HG03196 (cell line): ENCODE measurements around the gene SUN1.

Experiments
- ATAC-seq: cut with Tn5 transposase; IDR thresholded peaks from one replicate; pipeline ENCODE4 v1.9.1; 2021; ENCODE audit not compliant: unreplicated experiment

Gene SUN1

DNA sequence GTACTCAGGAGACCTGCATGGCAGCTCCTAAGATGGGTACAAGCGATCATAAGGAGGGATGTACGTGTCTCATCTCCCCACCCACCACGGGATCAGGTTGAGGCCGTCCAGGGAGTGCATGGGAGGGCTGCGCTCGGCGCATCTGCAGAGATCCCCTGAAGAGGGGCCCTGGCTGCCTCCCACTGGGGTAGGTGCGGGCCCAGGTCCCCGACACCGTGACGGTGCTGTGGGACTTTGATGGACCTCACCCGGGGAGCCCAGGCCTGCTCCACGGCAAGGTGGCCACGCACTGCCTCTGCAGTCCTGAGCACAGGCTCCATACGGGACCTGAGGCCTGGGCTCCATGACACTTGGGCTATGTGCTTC lies 56.7 kb downstream of the SUN1 start:
- no peak for ATAC-seq

- ATAC-seq = no peak
These were observed 57.1 kb downstream of the SUN1 start for GRCh38 chr7:889391-889790.

- ATAC-seq = no peak
These were observed 58.6 kb downstream of the SUN1 start for GRCh38 chr7:890868-891267.

- no peak for ATAC-seq
These were observed 59.0 kb downstream of the SUN1 start for GRCh38 chr7:891291-891690.

- no peak for ATAC-seq
These were observed 59.5 kb downstream of the SUN1 start for GRCh38 chr7:891805-892204.

DNA sequence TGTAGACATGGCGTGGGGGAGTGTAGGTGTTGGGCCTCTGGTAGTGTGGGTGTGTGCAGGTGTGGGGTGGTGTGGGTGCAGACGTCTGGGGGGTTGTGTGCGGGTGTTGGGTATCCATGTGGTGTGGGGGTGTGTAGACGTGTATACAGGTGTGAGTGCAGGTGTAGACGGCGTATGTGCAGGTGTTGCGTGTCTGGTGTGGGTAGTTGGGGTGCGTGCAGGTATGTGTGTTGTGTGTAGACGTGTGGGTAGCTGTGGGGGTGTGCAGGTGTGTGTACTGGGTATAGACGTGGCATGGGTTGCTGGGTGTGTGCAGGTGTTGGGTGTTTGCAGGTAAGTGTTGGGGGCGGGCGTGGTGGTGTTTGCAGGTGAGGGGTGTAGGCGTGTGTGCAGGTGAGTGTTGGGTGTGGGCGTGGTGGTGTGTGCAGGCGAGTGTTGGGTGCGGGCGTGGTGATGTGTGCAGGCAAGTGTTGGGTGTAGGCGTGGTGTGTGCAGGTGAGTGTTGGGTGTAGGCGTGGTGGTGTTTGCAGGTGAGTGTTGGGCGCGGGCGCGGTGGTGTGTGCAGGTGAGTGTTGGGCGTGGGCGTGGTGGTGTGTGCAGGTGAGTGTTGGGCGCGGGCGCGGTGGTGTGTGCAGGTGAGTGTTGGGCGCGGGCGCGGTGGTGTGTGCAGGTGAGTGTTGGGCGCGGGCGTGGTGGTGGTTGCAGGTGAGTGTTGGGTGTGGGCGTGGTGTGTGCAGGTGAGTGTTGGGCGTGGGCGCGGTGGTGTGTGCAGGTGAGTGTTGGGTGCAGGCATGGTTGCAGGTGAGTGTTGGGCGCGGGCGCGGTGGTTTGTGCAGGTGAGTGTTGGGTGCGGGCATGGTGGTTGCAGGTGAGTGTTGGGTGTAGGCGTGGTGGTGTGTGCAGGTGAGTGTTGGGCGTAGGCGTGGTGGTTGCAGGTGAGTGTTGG lies 60.6 kb downstream of the SUN1 start:
- ATAC-seq = no peak

GRCh38 chr7:893686-894085 lies 61.4 kb downstream of the SUN1 start:
- no peak for ATAC-seq

DNA sequence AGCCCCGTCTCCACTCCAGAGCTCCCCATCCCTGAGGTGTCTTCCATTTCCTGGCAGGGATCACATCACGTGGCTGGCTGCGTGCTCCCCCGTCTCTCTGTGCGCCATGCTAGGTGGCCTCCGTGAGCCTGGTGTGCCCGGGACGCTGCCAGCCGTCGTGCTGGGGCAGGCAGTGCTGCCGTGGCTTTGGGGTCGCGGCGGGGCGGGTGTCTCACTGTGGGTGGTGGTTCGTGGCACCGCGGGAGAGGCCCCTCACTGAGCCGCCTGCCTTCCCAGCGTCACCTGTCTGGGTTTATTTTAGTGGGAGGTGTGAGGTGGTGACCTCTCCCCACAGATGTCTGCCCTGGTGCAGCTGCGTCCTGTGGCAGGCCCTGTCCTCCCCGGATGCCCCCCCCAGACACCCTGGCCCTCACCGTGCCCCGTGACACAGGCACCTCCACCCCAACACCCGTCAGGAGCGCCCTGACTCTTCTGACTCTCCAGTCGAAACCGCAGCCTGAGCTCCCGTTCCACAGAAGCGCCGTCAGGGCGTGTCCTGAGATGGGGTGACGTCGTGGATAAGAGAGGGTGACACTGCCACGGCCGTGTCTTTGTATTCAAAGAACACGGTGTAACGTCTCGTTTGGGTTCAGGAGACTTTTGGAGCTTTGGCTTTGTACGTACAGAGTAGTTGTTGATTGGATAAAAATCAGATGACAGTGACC lies 62.0 kb downstream of the SUN1 start:
- no peak for ATAC-seq

- no peak for ATAC-seq
These were observed 62.7 kb downstream of the SUN1 start for GRCh38 chr7:894927-895450.

GRCh38 chr7:895451-896052 lies 63.3 kb downstream of the SUN1 start:
- no peak for ATAC-seq

DNA sequence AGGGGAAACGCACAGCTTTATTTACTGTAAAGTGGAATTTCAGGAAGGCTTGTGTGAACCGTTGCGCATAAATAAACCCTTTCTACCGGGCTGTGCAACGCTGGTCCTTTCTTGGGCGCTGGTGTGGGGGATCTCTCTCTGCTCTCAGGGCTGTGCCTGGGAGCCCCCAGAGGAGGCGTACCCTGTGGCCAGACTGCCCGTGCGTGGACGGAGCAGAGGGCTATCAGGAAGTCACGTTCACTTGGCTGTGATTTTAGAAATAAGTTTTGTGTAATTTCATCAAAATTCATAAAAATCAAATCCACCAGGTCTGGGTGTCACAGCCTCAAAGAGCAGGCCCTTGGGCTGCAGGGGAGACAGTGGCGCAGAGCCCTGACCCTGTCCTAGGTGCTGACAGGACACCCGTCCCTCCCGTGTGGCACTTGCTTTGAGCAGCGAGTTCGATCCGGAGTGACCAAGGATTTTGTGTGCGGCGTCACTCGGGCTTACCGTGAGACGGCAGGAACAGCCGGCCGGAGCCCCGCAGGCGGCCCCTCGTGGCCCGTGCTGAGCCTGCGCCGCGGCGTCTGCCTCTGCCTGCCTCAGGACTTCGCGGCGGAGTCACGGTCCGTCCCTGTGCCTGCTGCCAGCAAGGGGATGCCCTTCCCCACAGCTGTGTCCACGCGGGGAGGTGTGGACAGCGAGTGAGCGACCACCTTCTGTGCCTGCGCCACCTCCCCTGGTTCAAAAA lies 64.2 kb downstream of the SUN1 start:
- no peak for ATAC-seq

GRCh38 chr7:897086-897485 lies 64.8 kb downstream of the SUN1 start:
- ATAC-seq = no peak

DNA sequence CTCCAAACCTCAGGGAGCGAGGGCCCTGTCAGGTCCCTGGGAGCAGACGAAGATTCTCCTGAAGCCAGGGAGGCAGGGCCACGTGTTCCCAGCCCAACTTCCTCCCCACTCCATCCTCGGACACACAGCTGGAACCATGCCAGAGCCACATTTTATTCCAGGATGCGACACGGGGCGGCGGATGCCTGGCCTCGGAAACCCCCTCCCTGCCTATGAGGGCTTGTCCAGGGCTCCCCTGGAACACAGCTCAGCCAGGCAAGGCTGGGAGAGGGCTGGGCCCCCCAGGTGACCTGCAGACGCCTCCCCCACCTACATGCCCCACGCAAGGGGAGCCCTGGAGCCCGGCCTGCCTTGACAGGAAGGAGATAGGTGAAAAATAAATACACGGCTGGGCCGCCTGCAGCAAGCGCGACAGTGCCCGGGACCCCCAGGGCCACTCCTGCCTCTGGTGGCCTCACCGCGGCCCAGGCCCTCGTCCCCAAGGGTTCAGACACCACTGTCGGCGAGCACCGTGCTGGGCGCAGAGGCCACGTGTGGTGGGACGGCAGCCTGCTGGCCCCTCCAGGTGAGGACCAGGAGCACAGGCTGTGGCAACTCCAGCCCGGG lies 65.6 kb downstream of the SUN1 start:
- ATAC-seq = no peak

DNA sequence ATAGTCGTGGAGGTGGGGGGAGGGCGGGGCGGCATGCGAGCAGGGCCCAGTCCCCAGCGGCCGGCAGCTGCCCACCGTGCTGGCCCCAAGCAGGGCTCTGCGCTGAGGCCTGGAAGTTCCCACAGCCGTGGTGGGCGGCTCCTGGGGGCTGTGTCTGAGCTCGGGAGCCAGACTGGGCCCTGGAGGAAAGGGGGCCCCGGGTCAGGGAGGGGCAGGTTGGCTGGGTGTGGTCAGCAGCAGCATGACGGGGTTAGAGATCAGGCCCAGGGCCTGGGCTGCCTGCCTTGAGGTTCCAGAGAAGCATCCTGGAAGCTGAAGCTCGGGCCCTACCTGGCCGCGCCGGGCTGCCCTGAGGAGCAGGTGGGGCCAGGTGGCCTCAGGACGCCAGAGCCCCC lies 66.2 kb downstream of the SUN1 start:
- no peak for ATAC-seq

GRCh38 chr7:898855-899681 lies 66.8 kb downstream of the SUN1 start:
- ATAC-seq = no peak

- no peak for ATAC-seq
These were observed 67.5 kb downstream of the SUN1 start for GRCh38 chr7:899806-900205.

DNA sequence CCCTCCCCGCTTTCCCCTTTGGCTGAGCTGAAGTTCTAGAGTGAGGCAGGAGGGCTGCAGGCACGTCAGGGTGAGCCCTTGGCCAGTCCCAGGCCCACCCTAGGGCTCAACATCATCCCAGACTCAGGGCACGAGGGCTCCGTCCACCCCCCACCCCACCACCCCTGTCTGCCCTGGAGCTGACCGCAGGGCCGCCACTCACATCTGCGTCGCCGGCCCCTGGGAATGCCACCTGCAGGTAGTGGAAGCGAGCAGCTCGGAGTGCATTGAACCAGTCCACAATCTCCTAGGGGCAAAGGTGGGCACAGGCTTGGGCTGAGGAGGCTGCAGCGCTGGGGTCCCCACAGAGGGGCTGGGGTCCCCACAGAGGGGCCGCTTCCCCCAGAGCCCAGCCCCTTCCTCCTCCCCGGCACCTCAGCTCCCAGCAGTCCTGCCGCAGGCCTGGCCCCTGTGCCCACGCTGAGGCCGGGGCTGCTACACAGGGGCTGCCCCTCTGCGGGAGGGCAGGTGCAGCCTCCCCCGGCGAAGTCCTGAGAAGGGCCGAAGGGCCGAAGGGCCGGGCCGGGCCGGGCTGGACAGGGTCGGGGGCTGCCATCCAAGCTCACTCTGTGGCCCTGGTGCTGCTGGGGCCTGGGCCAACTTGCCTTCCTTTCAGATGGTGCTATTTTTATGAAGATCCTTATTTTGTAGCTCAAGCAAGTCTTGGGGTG lies 68.2 kb downstream of the SUN1 start:
- no peak for ATAC-seq

- no peak for ATAC-seq
These were observed 68.7 kb downstream of the SUN1 start for GRCh38 chr7:901041-901387.
